GM11168 (cell line): ENCODE measurements around the gene NR3C1.

ENCODE experiments used
- in situ Hi-C: fragments of 300-500 bp; cut with MboI; formaldehyde crosslinking; loops from one replicate; pipeline ENCODE4 v1.12.0; 2022; ENCODE audit warnings: low sequenced_read_pairs; ENCODE audit not compliant: unreplicated experiment

NR3C1 gene

DNA sequence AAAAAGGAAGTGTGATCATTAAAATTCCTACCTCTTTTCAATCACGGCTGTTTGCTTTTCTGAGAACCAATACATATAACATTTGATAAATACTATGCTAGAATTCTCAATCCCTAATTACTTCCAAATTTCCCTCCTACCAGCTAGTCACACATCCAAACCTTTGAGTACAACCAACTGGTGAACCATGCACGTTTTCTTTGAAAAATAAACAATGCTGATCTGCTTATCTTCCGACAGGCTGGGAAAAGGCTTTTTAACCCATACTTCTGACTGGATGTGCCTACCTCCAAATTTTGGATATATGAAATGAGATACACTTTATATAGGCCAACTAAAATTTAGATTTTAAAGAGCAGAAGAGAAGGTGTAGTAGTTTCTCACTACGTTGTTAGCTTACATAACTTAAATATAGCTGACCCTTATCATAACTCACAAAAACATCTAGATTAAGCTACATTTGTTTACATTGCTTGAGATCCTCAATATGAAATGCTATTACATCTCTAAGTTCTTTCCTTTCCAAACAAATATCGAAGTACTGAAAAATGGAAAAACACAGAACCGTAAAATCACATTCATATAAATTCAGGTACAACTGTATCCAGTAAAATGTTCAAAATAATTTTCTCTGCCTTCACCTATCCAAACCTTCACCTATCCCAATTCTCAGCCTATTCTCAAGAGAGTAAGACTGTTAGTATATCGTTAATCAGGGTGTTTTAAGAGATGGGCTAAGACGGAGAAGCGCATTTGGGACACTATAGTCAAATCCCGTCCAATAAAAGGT, 2.1 kb downstream of the NR3C1 start:
- in situ Hi-C loops = loop anchor here (10.0 kb wide), 2 partner anchors 377 to 423 kb away; no protein-coding TSS in a partner anchor

DNA sequence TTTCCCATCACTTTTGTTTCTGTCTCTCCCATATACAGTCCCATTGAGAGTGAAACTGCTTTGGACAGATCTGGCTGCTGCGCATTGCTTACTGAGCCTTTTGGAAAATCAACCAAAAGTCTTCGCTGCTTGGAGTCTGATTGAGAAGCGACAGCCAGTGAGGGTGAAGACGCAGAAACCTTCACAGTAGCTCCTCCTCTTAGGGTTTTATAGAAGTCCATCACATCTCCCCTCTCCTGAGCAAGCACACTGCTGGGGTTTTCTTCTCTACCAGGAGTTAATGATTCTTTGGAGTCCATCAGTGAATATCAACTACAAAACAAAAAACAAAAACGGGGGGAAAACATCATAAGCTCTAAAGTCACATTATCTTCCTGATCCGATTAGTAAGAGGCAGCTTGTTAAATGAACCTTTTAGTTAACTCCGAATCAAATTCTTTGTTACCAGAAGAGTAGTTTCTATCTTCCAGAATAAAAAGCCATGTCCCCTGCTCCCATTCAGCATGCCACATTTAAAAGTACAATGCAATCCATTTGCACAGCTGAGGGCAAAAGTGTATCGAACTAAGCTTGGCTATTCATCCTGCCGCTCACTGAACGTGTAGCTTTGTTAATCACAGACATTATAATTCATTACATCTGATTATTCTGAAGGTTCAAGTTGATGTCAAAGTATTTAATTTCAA, 2.8 kb downstream of the NR3C1 start:
- in situ Hi-C loops = loop anchor here (10.0 kb wide), 2 partner anchors 376 to 424 kb away; no protein-coding TSS in a partner anchor

DNA sequence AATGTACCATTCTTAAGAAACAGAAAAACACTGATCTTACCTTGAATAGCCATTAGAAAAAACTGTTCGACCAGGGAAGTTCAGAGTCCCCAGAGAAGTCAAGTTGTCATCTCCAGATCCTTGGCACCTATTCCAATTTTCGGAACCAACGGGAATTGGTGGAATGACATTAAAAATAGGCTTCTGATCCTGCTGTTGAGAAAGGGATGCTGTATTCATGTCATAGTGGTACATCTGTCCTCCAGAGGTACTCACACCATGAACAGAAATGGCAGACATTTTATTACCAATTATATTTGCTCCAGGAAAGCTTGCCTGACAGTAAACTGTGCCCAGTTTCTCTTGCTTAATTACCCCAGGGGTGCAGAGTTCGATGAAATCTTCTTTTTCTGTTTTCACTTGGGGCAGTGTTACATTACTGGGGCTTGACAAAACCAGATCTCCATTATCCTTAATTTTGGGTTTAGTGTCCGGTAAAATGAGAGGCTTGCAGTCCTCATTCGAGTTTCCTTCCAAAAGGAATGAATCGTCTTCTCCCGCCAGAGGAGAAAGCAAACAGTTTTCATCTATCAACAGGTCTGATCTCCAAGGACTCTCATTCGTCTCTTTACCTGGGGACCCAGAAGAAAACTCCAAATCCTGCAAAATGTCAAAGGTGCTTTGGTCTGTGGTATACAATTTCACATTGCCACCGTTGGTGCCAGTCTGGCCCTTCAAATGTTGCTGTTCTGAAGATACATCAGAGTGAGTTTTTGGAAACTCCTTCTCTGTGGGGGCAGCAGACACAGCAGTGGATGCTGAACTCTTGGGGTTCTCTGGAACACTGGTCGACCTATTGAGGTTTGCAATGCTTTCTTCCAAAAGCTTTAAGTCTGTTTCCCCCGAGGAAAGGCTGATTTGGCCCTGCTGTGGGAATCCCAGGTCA, 3.6 kb downstream of the NR3C1 start:
- in situ Hi-C loops = loop anchor here (10.0 kb wide), 2 partner anchors 375 to 425 kb away; no protein-coding TSS in a partner anchor

DNA sequence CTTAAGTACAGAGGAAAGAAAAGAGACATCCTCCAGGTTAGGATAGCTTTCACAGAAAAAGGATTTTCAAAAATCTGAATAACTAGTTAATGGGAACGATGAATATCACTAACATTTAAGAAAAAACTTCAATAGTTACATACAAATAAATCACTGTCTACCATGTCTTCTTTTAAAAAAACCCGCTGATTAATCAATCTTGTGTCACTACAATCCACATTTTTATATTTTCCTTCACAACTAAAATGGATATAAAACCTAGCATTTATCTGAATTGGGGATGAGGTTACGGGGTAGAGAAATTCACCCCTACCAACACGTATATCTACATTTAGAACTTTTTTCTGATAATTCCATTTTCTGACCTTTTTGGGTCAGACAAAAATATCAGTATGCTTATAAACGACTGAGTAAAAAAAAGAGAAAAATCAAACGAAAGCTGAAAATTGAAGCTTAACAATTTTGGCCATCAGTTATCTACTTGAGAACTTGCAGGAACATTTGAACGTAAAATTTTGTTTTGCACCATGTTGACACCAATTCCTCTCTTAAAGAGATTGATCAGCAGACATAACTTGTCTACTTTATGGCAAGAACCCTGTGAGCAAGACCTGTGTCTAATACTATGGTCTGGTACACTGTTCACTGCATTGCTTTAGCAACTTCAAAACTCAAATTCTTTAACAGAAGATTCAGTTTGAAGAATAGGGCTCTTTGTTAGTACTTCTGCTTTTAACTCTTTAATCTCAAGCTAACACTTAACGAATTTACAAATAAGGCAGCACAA, 4.8 kb downstream of the NR3C1 start:
- in situ Hi-C loops = no loop called here

DNA sequence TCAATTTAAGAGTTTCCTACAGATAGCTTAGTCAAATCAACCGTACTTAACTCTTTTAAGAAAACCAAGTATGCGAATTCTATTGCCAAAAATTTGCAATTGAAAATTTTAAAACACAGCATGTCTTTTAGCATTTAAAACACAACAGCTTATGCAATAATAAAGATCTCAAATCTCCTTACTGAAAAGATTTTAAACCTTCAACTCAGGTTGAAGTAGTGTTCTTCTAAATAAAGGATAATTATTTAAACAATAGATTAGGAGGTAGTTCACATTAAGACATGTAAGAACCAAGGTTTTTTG, 5.5 kb downstream of the NR3C1 start:
- in situ Hi-C loops = no loop called here

DNA sequence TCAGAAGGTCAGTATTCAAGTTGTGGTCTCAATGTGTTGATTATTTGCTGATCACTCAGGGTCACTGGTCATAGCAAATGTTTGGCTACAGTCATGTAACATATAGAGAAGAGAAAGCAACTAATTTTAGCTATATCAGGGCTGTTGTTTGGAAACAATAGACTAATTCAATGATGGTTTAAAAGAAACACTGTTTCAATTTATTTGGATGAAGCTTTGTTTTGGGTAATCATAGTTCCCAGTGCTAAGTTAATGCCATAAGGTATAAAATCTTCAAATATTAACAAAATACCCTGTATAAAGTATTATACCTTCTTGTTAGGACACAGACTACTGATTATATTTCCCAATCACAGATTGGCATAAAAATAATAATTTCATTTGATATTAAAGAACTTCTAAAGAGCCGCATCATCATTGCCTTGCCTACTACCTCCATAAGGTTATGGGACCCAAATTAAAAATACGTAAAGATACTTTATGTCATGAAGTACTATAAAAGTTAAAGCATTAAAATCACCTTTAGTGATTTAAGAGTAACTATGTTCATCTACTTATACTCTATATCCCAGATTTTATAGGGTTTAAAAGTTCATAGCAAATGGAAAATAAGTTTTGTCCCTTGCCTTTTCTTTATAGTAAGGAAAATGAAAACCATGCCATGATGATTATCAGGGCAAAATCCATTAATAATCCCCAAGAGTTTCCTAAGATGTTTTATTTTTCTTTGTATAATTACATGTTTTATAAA, 6.0 kb downstream of the NR3C1 start:
- in situ Hi-C loops = no loop called here

DNA sequence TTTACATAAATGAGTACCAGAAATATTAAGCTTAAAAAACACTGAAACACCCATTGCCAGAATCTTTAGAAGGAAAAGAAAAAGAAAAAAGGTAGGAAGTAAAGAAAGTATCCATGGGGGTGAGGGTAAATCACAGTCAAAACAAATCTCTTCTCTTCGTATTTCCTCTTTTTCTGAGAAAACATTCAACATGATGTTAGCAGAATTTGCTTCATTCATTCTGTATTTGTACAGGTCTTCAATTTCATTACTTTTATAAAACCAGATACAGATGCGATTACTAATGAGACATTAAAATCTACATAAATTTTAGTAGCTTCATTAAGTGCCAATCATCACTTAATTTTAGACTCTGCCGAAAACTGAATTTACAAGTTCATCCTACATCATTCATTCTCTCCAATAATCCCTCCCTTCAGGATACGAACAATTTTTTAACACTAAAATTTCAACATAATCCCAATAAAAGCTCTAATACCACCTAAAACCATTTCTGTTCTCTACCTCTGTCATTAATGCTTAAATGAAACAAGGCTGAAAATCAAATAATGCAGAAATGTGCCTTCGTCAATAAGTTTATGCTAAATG, 7.0 kb downstream of the NR3C1 start:
- in situ Hi-C loops = no loop called here

DNA sequence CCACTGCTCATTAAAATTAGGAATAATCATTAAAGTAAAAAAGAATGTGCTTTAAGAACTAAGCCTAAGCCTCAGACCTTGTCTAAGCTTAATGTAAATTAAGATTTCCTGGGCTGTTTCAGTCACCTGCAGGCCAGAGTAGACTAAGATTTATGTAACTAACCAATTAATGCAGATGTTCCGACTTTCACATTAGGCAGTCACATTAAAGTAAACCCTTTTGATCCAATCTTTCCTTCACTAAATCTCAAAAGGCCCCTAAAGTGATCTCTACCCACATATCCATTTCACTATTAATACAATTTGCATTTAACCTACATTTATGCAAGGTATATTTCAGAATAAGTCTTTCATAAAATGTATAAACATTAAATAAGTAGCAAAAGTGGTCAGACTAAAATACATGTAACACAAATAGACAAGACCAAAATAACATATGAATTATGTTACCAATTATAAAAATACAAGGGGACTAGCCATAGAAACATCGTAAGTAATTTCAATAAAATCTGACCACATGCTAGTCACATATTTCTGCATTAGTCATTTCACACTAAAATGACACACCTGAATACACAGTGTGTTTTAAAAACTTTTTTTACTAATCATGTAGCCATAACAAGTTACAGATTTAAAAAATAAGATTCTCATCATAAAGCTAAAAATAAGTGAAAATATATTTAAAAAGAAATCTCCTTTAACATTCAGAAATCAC, 7.7 kb downstream of the NR3C1 start:
- in situ Hi-C loops = no loop called here

DNA sequence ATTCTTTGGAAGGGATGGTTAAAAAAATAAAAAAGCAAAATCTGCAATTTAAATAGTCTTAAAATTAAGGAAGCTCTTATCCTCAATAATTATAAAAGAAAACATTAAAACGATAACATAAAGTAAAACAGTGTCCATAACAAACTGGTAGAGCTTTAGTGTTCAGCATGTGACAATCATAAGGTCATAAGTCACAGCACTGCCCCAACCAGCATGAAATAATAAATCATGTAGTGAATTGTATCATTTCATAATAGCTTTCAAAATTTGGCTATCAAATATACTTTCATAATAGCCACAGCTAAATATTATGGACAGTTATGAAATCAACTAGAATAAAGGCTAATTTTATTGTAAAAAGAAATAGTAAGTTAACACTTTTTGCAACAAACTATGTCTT, 10.0 kb downstream of the NR3C1 start:
- in situ Hi-C loops = no loop called here

DNA sequence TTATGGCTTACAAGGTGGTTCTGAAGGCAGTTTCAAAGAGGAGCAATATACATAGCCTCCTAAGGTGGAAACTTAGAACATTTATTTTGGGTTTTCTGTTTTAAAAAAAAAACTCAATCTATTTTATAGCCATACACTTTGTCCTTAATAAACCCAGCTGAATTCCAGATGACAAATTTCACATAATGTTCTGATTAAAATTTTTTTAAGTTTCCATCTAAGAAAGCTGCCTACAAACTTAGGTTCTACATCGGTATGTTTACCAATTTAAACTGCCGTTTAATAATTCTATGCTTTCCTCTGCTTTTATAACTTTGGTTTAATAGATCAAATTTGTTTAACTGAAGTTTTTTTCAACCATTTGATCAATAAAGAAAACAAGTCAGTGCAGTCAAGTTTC, 12.5 kb downstream of the NR3C1 start:
- in situ Hi-C loops = no loop called here

DNA sequence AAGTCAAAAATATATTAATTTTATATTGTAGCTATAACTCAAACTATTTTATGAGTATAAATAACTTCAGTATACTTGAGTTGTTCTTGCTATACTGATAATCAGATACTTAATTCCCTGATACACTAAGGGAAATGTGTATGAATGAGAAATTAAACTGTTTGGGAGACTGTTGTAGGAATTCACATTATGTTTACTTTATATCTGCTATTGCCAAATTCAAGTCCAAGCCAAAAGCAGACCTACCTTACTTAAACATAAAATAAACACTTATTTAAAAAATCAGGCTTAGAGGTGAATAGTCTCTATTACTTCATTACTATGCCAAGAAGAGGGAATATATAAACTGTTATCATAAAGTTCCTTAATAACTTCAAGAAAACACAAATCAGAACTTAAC, 13.2 kb downstream of the NR3C1 start:
- in situ Hi-C loops = no loop called here

DNA sequence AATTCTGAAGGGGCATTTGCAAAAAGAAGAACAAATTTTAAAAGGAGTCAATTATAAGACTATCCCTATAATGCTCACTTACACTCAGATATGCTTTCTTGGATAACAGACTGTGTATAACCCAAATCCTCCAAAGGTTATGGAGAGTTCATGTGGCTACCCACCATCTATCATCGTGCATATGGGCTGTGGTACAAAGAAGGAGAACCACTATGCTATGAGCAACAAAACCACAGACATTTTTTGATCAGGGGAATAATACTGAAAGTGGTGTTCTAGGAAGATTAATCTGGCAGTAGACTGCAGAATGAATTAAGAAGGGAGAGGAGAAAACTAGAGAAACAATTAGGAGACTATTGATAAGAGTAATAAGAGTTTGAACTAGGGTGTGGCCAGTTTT, 16.8 kb downstream of the NR3C1 start:
- in situ Hi-C loops = no loop called here

DNA sequence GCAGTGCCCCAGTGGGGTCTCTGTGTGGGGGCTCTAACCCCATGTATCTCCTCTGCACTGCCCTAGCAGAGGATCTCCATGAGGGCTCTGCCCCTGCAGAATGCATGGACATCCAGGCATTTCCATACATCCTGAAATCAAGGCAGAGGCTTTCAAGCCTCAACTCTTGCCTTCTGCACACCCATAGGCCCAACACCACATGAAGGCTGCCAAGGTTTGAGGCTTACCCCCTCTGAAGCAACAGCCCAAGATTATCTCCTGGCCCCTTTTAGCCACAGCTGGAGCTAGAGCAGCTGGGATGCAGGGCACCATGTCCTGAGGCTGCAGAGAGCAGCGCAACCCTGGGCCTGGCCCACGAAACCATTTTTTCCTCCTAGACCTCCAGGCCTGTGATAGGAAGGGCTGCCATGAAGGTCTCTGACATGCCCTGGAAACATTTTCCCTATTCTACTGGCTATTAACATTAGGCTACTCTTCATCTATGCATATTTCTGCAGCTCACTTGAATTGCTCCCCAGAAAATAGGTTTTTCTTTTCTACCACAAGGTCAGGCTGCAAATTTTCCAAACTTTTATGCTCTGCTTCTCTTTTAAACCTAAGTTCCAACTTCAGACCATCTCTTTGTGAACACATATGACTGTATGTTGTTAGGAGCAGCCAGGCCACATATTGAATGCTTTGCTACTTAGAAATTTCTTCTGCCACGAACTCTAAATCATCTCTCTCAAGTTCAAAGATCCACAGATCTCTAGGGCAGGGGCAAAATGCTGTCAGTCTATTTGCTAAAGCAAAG, 18.4 kb downstream of the NR3C1 start:
- in situ Hi-C loops = no loop called here

DNA sequence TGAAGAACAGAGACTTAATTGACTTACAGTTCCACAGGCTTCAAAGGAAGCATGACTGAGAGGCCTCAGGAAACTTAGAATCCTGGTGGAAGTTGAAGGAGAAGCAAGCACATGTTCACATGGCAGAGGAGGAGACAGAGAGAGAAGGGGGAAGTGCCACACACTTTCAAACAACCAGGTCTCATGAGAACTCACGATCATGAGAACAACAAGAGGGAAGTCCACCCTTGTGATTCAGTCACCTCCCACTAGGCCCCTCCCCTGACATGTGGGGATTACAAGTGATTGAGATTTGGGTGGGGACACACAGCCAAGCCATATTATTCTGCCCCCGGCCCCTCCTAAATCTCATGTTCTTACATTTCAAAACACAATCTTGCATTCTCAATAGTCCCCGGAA, 19.5 kb downstream of the NR3C1 start:
- in situ Hi-C loops = no loop called here

DNA sequence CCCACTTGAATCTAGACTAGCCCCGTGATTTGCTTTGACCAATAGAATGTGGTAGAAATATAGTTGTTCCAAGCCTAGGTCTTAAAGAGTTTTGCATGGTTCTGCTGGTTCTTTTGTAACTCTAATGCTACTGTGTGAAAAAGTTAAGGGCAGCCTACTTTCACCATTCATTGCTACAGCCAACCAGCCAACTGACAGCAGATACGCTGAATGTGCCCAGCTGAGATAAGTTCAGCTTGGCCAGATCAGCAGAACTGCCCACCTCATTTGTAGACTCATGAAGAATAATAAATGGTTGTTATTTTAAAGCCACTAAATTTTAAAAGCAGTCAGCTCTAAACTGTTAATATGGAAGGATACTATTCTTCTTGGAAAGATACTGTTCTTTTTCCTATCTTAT, 23.9 kb downstream of the NR3C1 start:
- in situ Hi-C loops = no loop called here

DNA sequence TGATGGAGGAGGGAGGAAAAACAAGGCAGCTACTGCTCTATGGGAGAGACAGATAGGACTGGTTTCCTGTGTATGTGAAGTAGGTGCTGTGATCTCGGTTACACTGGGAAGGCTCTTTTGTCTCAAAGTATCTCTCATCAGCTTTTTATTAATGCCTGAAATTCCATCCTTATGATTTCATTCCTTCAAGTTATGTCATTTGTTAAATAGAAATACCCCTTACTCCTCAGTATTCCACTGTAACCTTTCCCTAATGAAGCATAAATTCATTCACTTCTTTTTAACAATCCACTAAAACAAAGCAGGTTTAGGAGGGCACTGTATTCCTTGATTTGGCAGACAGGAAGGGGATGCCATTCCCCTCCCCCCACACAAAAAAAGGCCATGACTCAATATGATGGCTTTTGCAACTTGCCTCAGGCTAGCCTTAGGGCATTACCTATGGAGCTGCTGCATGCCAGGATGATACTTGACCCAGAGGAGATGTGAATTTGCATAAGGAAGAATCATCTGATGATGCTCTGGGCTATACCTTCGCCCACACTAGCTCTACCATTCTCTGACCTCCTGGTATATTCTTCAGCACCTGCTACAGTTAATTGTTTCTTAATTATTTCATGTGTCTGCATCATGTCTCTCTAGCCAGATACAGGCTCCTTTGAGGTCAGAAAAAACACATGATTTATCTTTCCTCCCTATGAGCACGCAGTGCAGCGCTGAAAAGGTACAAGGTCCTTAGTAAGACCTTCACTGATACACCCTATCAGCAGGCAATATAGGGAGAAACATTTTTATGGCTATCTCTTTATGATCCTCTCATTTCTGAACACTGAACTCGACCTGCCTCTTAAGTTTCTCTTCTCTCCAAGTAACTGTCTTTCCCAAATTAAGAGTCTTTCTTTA, 26.3 kb downstream of the NR3C1 start:
- in situ Hi-C loops = no loop called here
